Memory B cell (primary cell): ENCODE measurements around the gene STT3B.
"Not testable (repeated sequence)": the region's sequence is repeated elsewhere in the genome, so short reads cannot be mapped to it uniquely, and the experiment has no call there.

ENCODE experiments used
- ATAC-seq: fragments of 150-1000 bp; cut with Tn5 transposase; 2 replicates; pipeline ENCODE4 v1.10.0; 2021; ENCODE audit warnings: low read depth, mild to moderate bottlenecking, moderate library complexity
- DNase-seq, 2 donors: peaks; one replicate each; pipeline ENCODE4 v3.0.0; 2022; ENCODE audit warnings: low spot score in 2 of 2
- H3K27ac Mint-ChIP-seq: one replicate; pipeline ENCODE4 v1.8.0; 2022; ENCODE audit warnings: mild to moderate bottlenecking, moderate library complexity, mixed read lengths
- H3K27me3 Mint-ChIP-seq: one replicate; pipeline ENCODE4 v1.8.0; 2022; ENCODE audit warnings: mixed read lengths
- H3K36me3 Mint-ChIP-seq: one replicate; pipeline ENCODE4 v1.8.0; 2022; ENCODE audit warnings: mild to moderate bottlenecking, mixed read lengths
- H3K4me1 Mint-ChIP-seq: one replicate; pipeline ENCODE4 v1.8.0; 2022; ENCODE audit warnings: mixed read lengths
- H3K4me3 Mint-ChIP-seq: one replicate; pipeline ENCODE4 v1.8.0; 2022; ENCODE audit warnings: mild to moderate bottlenecking, moderate library complexity, mixed read lengths
- H3K9me3 Mint-ChIP-seq: one replicate; pipeline ENCODE4 v1.8.0; 2022; ENCODE audit warnings: mixed read lengths

The STT3B gene

DNA sequence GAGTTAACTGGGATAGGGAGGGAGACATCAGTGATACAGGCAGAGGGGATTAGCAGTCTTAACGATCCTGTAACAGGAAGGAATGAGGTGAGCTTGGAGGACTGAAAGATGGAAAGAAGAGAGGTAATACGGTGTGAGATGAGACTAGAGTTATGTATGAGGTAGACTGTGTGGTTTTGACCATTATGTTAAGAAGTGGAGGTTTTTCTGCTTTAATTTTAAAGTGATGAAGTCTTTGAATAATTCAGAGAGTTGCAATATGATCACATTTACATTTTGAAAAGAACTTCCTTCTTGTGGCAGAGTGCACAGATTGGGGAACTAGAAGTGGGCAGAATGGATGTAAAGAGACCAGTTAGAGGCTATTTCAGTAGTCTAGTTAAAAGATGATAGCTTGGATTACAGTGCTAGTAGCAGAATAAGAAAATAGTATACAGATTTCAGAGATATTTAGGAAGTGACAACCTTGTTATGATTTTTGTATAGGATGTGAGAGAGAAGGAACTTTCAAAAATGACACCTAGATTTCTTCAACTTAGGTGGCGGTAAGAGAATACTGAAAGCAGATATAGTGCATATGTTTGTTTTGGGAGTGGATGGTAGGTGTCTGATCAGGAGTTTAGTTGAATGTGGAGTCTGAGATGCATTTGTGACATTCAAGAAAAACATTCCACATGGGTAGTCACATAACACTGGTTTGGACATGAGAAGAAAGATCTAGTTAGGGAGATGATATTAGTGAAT, 40.5 kb downstream of the STT3B start:
- H3K4me3 Mint-ChIP-seq: no peak overlapping the region
- peaks cover 28% of the 10 kb centered on the region for H3K4me1 Mint-ChIP-seq
- ATAC-seq (peak; percentile 83), DNase-seq (no peak)
- peaks cover 6% of the 10 kb centered on the region for H3K36me3 Mint-ChIP-seq
- H3K9me3 Mint-ChIP-seq: no peaks in the 10 kb centered on the region
- H3K27me3 Mint-ChIP-seq: no peaks in the 10 kb centered on the region
- no peak overlapping the region for H3K27ac Mint-ChIP-seq

DNA sequence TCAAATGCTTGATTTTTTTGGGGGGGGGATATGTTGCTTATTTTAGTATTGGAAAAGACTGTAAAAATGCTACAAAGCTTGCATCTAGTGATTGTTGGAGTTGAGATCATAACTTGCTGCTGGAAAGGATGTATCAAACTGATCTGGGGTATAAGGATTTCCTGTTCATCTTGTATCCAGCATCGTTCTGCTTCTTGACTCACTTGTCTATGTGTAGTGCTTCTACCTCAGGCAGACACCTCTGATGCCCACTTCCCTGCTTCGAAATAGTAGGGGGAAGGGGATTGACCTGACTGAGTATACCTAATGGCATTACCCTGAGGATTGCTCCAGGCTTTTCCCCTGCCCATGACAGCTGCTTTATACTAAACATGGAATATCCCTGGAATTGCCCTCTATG, 42.7 kb downstream of the STT3B start:
- Mint-ChIP-seq H3K27me3 (no peaks in the 10 kb centered on the region), H3K4me1 (peaks cover 24% of the 10 kb centered on the region), H3K27ac (no peak overlapping the region), H3K4me3 (no peak overlapping the region), H3K36me3 (peaks cover 13% of the 10 kb centered on the region), H3K9me3 (no peaks in the 10 kb centered on the region)
- ATAC-seq (no peak), DNase-seq (no peak)

GRCh38 chr3:31576521-31576920, 43.8 kb downstream of the STT3B start:
- H3K9me3 Mint-ChIP-seq: no peaks in the 10 kb centered on the region
- ATAC-seq (no peak), DNase-seq (no peak)
- no peaks in the 10 kb centered on the region for H3K27me3 Mint-ChIP-seq
- no peak overlapping the region for H3K27ac Mint-ChIP-seq
- peaks cover 16% of the 10 kb centered on the region for H3K36me3 Mint-ChIP-seq
- H3K4me3 Mint-ChIP-seq: no peak overlapping the region
- H3K4me1 Mint-ChIP-seq: peaks cover 19% of the 10 kb centered on the region

GRCh38 chr3:31577232-31577631, 44.5 kb downstream of the STT3B start:
- Mint-ChIP-seq H3K4me1 (peaks cover 21% of the 10 kb centered on the region), H3K27me3 (no peaks in the 10 kb centered on the region), H3K36me3 (peaks cover 22% of the 10 kb centered on the region), H3K27ac (no peak overlapping the region), H3K9me3 (no peaks in the 10 kb centered on the region), H3K4me3 (no peak overlapping the region)
- no peak for ATAC-seq
- DNase-seq: no peak

DNA sequence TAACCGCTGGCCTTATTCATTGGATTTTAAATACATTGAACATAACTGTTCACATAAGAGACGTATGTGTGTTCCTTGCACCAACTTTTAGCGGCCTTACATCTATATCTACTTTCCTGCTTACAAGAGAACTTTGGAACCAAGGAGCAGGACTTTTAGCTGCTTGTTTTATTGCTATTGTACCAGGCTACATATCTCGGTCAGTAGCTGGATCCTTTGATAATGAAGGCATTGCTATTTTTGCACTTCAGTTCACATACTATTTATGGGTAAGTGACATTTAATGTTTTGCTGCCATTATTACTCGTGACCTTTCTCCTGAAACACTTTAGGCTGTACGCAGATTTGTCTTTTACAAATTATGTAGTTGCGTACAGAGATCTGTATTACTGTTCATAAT, 47.1 kb downstream of the STT3B start:
- no peak for DNase-seq
- no peak for ATAC-seq
- Mint-ChIP-seq H3K27me3 (no peaks in the 10 kb centered on the region), H3K27ac (no peak overlapping the region), H3K36me3 (peaks cover 36% of the 10 kb centered on the region), H3K9me3 (no peaks in the 10 kb centered on the region), H3K4me3 (no peak overlapping the region), H3K4me1 (peaks cover 24% of the 10 kb centered on the region)

DNA sequence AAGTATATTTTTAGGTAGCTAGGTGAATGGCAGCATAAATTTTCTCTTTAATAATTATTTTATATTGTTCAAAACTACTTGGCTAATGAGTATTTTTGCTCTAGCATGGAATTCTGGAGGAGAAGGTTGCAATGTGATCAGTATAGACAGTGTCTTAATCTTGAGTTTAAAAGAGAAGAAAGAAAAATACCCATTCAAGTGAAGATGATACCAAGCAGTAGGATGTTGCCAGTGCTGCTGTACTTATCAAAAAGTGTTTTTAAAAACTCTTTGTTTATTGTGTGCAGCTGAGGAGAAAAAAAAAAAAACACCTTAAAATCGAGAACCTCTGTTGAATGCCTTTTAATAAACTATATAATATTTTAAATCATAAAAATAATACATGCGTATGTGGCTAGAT, 47.9 kb downstream of the STT3B start:
- H3K27me3 Mint-ChIP-seq: no peaks in the 10 kb centered on the region
- peaks cover 3% of the 10 kb centered on the region for H3K9me3 Mint-ChIP-seq
- no peak overlapping the region for H3K4me3 Mint-ChIP-seq
- no peak overlapping the region for H3K27ac Mint-ChIP-seq
- peaks cover 40% of the 10 kb centered on the region for H3K36me3 Mint-ChIP-seq
- DNase-seq: no peak
- peaks cover 19% of the 10 kb centered on the region for H3K4me1 Mint-ChIP-seq
- no peak for ATAC-seq

DNA sequence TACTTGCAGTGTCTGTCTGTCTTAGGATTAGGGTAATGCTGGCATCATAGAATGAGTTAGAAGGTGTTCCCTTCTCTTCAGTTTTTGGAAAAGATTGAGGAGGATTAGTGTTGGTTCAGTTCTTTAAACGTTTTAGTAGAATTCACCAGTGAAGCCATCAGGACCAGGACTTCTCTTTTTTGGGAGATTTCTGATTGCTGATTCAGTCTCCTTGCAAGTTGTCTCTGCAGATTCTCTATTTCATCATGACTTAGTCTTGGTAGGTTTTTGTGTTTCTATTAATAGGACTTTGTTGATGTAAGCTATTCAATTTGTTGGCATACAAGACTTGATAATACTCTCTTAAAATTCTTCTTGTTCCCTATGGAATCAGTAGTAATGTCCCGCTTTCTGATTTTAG, 48.9 kb downstream of the STT3B start:
- ATAC-seq (no peak), DNase-seq (no peak)
- no peak overlapping the region for H3K4me3 Mint-ChIP-seq
- H3K27me3 Mint-ChIP-seq: no peaks in the 10 kb centered on the region
- no peak overlapping the region for H3K27ac Mint-ChIP-seq
- peaks cover 4% of the 10 kb centered on the region for H3K9me3 Mint-ChIP-seq
- peaks cover 20% of the 10 kb centered on the region for H3K4me1 Mint-ChIP-seq
- peaks cover 45% of the 10 kb centered on the region for H3K36me3 Mint-ChIP-seq

GRCh38 chr3:31589228-31589627, 56.5 kb downstream of the STT3B start:
- peaks cover 6% of the 10 kb centered on the region for H3K4me1 Mint-ChIP-seq
- no peak for DNase-seq

GRCh38 chr3:31590650-31591049, 57.9 kb downstream of the STT3B start:
- Mint-ChIP-seq H3K4me1 (peaks cover 10% of the 10 kb centered on the region), H3K27me3 (no peaks in the 10 kb centered on the region), H3K4me3 (no peak overlapping the region), H3K27ac (no peak overlapping the region), H3K36me3 (peaks cover 76% of the 10 kb centered on the region), H3K9me3 (peaks cover 17% of the 10 kb centered on the region)
- ATAC-seq (no peak), DNase-seq (no peak)

More at GRCh38 chr3:31589228-31589627, 56.5 kb downstream of the STT3B start:
- Mint-ChIP-seq H3K27ac (no peak overlapping the region), H3K4me3 (no peak overlapping the region), H3K9me3 (peaks cover 20% of the 10 kb centered on the region), H3K36me3 (peaks cover 68% of the 10 kb centered on the region), H3K27me3 (no peaks in the 10 kb centered on the region)
- no peak for ATAC-seq

GRCh38 chr3:31592764-31593163, 60.0 kb downstream of the STT3B start:
- no peak for ATAC-seq
- Mint-ChIP-seq H3K27ac (no peak overlapping the region), H3K27me3 (no peaks in the 10 kb centered on the region), H3K9me3 (peaks cover 16% of the 10 kb centered on the region), H3K36me3 (peaks cover 68% of the 10 kb centered on the region), H3K4me1 (peaks cover 13% of the 10 kb centered on the region), H3K4me3 (no peak overlapping the region)
- no peak for DNase-seq

- Mint-ChIP-seq H3K27me3 (no peaks in the 10 kb centered on the region), H3K27ac (peak overlapping the region; percentile 67), H3K36me3 (peaks cover 53% of the 10 kb centered on the region), H3K4me1 (peaks cover 13% of the 10 kb centered on the region), H3K4me3 (no peak overlapping the region), H3K9me3 (peaks cover 6% of the 10 kb centered on the region)
- DNase-seq: no peak
- no peak for ATAC-seq
Measured at GRCh38 chr3:31596176-31596575, 63.5 kb downstream of the STT3B start.

DNA sequence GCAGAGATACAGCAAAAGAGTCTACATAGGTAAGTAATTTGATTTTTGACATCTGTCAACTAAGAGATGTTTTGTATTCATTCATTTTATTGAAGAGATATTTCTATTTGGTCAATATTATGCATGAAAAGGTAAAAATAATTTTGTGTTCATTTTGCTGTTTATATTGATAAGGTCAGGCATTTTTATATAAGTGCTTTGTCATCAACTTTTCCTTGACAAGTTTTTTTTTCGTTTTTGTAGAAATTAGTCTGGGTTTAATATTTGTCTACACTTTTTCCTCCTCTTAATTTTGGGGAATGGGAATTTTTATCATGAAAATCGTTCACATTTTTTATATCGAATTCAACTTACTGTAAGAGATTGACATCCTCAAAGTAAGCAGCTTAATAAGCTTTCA, 67.7 kb downstream of the STT3B start:
- ATAC-seq (no peak), DNase-seq (no peak)
- Mint-ChIP-seq H3K9me3 (peaks cover 5% of the 10 kb centered on the region), H3K36me3 (peaks cover 41% of the 10 kb centered on the region), H3K4me1 (peaks cover 8% of the 10 kb centered on the region), H3K27ac (no peak overlapping the region), H3K4me3 (no peak overlapping the region), H3K27me3 (no peaks in the 10 kb centered on the region)

DNA sequence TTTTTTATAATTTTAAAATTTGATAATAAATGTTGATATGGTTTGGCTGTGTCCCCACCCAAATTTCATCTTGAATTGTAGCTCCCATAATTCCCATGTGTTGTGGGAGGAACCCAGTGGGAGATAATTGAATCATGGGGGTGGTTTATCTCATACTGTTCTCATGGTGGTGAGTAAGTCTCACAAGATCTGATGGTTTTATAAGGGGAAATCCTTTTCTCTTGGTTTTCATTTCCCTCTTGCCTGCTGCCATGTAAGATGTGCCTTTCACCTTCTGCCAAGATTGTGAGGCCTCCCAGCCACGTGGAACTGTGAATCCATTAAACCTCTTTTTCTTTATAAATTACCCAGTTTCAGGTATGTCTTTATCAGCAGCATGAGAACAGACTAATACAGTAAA, 72.6 kb downstream of the STT3B start:
- H3K36me3 Mint-ChIP-seq: peaks cover 58% of the 10 kb centered on the region
- DNase-seq, H3K27ac Mint-ChIP-seq, ATAC-seq, H3K4me1 Mint-ChIP-seq, H3K4me3 Mint-ChIP-seq, H3K27me3 Mint-ChIP-seq: not testable (repeated sequence)
- peaks cover 13% of the 10 kb centered on the region for H3K9me3 Mint-ChIP-seq

- peaks cover 51% of the 10 kb centered on the region for H3K36me3 Mint-ChIP-seq
- no peaks in the 10 kb centered on the region for H3K27me3 Mint-ChIP-seq
- H3K4me3 Mint-ChIP-seq: no peak overlapping the region
- peaks cover 12% of the 10 kb centered on the region for H3K9me3 Mint-ChIP-seq
- peaks cover 3% of the 10 kb centered on the region for H3K4me1 Mint-ChIP-seq
- no peak overlapping the region for H3K27ac Mint-ChIP-seq
- no peak for ATAC-seq
- DNase-seq: no peak
Measured at GRCh38 chr3:31606453-31606852, 73.7 kb downstream of the STT3B start.

DNA sequence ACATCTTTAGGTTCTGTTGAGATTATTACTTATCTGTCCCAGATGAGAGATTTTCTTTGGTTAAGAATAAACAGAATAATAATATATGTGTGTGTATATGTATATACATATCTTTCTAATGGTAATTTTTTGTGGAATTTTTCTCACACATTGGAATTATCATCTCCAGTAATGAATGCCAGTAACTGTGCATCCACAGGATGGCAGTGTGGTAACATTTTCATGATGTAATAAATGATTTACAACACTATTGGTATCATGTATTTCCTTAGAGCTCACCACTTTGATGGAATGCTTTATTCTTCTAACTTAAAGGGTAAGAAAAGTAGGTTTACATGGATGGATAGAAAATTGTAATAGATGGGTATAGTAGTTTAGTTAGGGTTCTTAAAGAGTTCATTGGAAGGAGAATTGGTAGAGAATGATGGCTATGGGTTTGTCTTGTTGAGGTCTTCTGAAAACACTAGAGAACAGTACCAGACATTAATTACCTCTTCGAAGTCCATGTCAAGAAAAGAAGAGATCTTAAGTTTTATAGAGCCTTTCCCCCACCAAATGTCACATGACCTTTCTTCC, 78.1 kb downstream of the STT3B start:
- H3K9me3 Mint-ChIP-seq: peaks cover 5% of the 10 kb centered on the region
- H3K27me3 Mint-ChIP-seq: no peaks in the 10 kb centered on the region
- H3K36me3 Mint-ChIP-seq: peaks cover 28% of the 10 kb centered on the region
- no peak overlapping the region for H3K4me3 Mint-ChIP-seq
- H3K27ac Mint-ChIP-seq: no peak overlapping the region
- DNase-seq (peak in 1 of 2 donors; percentile 9), ATAC-seq (no peak)
- peaks cover 13% of the 10 kb centered on the region for H3K4me1 Mint-ChIP-seq
